Mucosa of descending colon (tissue), 3 donors: ENCODE results near the gene LRCH1. TPM values are rescaled to one million over a fixed set of nuclear protein-coding genes. Genes with fewer than 3 reads are reported as not detected.

Experiments used
- ATAC-seq: fragments of 200-7000 bp; cut with Tn5 transposase; one replicate; pipeline ENCODE4 v1.9.1; 2020; ENCODE audit warnings: mild to moderate bottlenecking, moderate library complexity
- DNase-seq, 3 donors: peaks; one replicate each; pipeline ENCODE4 v3.0.0-alpha.2; 2020
- H3K36me3 ChIP-seq: fragments of 200-600 bp; one replicate; pipeline ENCODE4 v1.8.0; 2021; ENCODE audit warnings: low read depth, mild to moderate bottlenecking
- H3K4me1 ChIP-seq: fragments of 200-600 bp; one replicate; pipeline ENCODE4 v1.8.0; 2021; ENCODE audit warnings: low read depth, mild to moderate bottlenecking
- H3K4me3 ChIP-seq: fragments of 200-600 bp; one replicate; pipeline ENCODE4 v1.8.0; 2021; ENCODE audit warnings: mild to moderate bottlenecking
- H3K9me3 ChIP-seq: fragments of 200-600 bp; one replicate; pipeline ENCODE4 v1.8.0; 2021; ENCODE audit warnings: mild to moderate bottlenecking
- intact Hi-C, 2 donors: fragments of 100-400 bp; cut with DNase I in 1 of 2; cut with micrococcal nuclease in 1 of 2; formaldehyde crosslinking; loops; one replicate each; pipeline versions ENCODE4 v1.11.0 to v1.11.1; 2022; cut with DNase I, micrococcal nuclease
- total RNA-seq, 3 donors: library from RNA; stranded (reverse); fragmentation: NEBNext Ultra II Directional in 2 of 3; extraction: Animal tissue kit (Norgen Biotek cat#: 25700) in 2 of 3; gene quantifications; one replicate each; pipeline versions ENCODE4 v1.2.1 to v1.2.4, GENCODE V29; 2021 to 2023
- TF ChIP-seq, protein P1 (sequence below): fragments of 200-600 bp; IDR thresholded peaks from one replicate; pipeline ENCODE4 v1.8.0; 2022; ENCODE audit warnings: antibody characterized with exemption, mild to moderate bottlenecking
- donor health status: DM: no; HTN: no; CAD: no; lungs with moderate emphysema.
- donor health status: DM: no; HTN: no; CAD: no.
- donor health status: DM: no; HTN: yes; CAD: no.

LRCH1 gene
- total RNA-seq, 3 donors from 2014 or later: 13.4 to 44.1 (median 16.1) TPM

DNA sequence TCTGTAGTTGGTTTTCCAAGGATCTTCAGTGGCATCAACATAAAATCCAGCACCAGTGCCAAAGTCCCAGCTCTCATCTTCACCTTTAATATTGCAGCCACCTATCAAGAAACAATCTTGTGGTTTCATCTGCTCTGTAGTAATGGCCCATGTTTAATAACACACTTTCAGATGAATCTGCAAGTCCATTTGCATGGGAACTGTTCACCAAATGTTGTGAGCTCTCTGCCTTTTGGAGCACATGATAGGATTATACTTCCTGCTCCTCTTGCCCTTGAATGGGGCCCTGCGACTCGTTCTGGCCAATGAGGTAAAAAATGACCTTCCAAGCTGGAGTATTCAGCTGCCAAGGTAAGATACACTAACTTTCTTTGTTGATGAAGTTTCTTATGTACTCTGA, 229.7 kb downstream of the LRCH1 start:
- Histone ChIP-seq H3K36me3 (no peaks in the 10 kb centered on the region), H3K4me1 (no peaks in the 10 kb centered on the region), H3K4me3 (no peak overlapping the region), H3K9me3 (no peaks in the 10 kb centered on the region)
- ATAC-seq: no peak
- TF ChIP-seq, protein P1, sequence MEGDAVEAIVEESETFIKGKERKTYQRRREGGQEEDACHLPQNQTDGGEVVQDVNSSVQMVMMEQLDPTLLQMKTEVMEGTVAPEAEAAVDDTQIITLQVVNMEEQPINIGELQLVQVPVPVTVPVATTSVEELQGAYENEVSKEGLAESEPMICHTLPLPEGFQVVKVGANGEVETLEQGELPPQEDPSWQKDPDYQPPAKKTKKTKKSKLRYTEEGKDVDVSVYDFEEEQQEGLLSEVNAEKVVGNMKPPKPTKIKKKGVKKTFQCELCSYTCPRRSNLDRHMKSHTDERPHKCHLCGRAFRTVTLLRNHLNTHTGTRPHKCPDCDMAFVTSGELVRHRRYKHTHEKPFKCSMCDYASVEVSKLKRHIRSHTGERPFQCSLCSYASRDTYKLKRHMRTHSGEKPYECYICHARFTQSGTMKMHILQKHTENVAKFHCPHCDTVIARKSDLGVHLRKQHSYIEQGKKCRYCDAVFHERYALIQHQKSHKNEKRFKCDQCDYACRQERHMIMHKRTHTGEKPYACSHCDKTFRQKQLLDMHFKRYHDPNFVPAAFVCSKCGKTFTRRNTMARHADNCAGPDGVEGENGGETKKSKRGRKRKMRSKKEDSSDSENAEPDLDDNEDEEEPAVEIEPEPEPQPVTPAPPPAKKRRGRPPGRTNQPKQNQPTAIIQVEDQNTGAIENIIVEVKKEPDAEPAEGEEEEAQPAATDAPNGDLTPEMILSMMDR: no peak
- DNase-seq: no peak
- intact Hi-C loops: no loop called here

DNA sequence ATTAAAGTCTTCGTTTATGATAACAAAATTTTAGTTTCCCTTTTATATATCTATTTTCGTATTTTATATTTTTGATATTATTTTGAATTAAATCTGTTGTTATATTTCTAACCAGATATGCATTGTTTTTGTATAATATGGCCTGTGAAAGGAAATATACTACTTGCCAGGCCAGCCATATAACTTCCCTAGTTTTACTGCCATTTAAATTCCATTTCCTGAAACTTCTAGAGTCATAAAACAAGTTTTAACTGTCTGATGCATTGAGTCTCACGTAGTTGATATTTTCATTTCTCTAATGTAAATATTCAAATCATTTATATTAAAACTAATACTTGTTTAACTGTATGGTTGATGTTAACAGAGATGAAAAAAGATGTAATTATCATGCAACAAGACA, 230.5 kb downstream of the LRCH1 start:
- TF ChIP-seq, protein P1: no peak
- no peaks in the 10 kb centered on the region for H3K4me1 ChIP-seq
- no peaks in the 10 kb centered on the region for H3K36me3 ChIP-seq
- H3K4me3 ChIP-seq: no peak overlapping the region
- DNase-seq (no peak), ATAC-seq (peak; percentile 73)
- intact Hi-C loops: no loop called here
- no peaks in the 10 kb centered on the region for H3K9me3 ChIP-seq

DNA sequence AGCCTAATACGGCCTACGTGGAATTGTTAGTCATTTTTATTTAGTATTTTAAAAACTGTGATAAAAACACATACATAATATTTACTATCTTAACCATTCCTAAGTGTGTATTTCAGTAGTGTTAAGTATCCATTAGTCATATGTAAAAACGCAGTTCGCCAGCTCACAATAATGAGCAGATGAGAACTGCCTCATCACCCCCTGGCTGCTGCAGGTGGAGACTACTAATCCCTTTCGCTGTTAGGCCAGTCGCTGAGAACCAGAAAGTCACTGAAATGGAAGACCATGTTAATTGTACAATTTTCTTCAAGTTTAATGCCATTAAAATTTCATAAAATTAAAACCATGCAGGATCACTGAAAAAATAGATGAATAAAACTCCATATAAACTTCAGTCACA, 242.4 kb downstream of the LRCH1 start:
- TF ChIP-seq, protein P1: no peak
- no peak for DNase-seq
- H3K9me3 ChIP-seq: no peaks in the 10 kb centered on the region
- H3K4me1 ChIP-seq: peaks cover 12% of the 10 kb centered on the region
- H3K36me3 ChIP-seq: no peaks in the 10 kb centered on the region
- ATAC-seq: no peak
- intact Hi-C loops: no loop called here
- no peak overlapping the region for H3K4me3 ChIP-seq

DNA sequence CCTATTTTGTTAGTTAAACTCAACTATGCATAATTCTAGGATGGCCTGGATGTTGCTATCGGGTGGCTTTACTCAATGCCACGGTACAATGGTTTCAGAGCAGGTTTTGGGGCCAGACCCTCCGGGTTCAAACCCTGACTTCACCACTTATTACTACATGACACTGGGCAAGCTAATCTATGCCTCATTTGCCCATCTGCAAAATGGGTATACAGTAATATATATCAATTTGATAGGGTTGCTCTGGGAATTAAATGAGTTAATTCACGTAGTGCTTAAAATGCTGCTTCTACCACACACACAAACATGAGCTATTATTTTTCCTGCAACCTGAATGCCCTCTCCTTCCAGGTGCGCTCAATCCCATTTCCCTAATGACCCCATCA, 243.2 kb downstream of the LRCH1 start:
- intact Hi-C loops: no loop called here
- Histone ChIP-seq H3K9me3 (no peaks in the 10 kb centered on the region), H3K36me3 (no peaks in the 10 kb centered on the region), H3K4me1 (peaks cover 12% of the 10 kb centered on the region), H3K4me3 (peak overlapping the region; percentile 51)
- DNase-seq (no peak), ATAC-seq (no peak)
- TF ChIP-seq, protein P1: no peak

DNA sequence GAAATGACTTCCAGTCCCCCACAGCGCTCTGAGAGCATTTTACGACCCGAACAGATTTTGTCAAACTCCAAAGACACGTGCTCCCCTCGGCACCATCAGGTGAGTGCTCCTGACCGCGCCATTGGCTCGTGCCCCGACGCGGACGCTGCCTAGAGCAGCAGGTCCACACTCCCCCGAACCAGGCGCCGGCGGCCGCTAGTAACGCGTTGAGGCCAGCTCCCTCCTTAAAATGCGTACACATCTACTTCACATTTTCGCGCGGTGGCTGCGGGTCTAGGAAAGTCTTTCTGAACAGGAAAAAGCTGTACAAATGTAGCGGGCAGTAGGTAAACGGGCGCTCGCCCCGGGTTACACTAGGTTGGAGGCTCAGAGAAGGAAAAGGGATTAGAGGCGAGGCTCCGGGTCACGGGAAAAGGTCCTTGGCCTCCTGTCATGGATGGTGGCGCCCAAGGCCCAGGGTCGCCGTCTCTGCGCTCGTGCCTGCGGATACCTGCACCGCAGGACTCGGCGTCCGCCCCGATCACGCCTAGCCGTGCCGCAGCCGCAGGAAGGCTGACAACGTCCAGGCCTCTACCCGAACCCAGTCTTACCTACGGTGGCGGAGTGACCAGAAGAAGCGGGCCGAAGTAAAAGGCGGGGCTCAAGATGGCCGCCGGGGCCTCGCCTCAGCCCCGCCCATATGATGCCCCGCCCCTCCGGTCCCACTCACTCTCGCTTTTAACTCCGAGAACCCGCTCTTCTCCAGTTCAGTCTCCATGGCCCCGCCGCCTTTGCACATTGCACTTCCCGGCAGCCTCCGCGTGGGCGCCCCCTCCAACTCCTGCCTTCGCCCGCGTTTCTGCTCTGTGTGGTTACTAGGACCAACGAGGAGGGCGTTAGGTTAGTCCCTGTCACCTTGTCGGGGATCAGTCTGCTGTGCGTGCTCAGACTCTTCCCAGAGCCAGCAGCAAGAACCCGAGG, 243.8 kb downstream of the LRCH1 start, which contains the start of gene ESD:
ESD (minus strand) TSS at position 647 of the 960 bp plus-strand sequence. CDS start 5,748 bp downstream, outside the sequence.
- no peaks in the 10 kb centered on the region for H3K36me3 ChIP-seq
- peak within 1 kb of the TSS; percentile 51 for H3K4me3 ChIP-seq
- intact Hi-C loops: no loop called here
- TF ChIP-seq, protein P1: no peak
- peak; percentile 96 to 99 (median 96) for DNase-seq
- peak; percentile 98 for ATAC-seq
- H3K9me3 ChIP-seq: no peaks in the 10 kb centered on the region
- H3K4me1 ChIP-seq: peaks cover 12% of the 10 kb centered on the region
